ENCODE data around the gene PROM2.

The PROM2 gene

DNA sequence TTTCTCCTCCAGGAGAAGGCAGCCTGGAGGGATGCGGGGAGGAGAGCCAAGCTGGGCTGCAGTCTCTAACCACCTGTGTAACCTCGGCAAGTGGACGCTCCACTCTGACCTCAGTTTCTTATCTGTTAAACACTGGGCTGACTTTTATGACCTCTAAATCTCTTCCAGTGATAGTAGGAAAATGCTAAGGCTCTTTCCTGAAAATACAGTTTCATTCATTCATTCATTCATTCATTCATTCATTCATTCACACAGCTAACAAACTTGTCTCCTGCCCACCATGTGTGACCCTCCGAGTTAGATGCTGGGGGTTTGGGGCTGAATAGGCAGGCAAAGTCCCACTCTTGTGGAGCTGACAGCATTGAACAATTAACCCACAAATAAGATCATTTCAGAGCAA lies 9.3 kb downstream of the PROM2 start:
- Histone ChIP-seq H4K8ac (ENCODE audit: low read depth, low read length) (no peak overlapping the region), H3K23ac (ENCODE audit: low read length) (no peak overlapping the region), H3K18ac (ENCODE audit: low read length) (no peak overlapping the region), H3K79me2 (ENCODE audit: control insufficient read depth, insufficient read depth, low read length) (no peaks in the 10 kb centered on the region), H3K4me3 (ENCODE audit: low read length) (no peak overlapping the region), H3K79me1 (ENCODE audit: low read length) (no peaks in the 10 kb centered on the region), H2BK15ac (replicated peaks; ENCODE audit: low read depth) (no peak overlapping the region), H3K4me1 (ENCODE audit: control insufficient read depth, low read depth, low read length) (no peaks in the 10 kb centered on the region), H3K56ac (ENCODE audit: low read length) (no peak overlapping the region), H2AK5ac (ENCODE audit: low read length) (no peak overlapping the region), H2BK120ac (ENCODE audit: low read depth, low read length) (no peak overlapping the region), H3K27ac (ENCODE audit: low read depth, low read length) (no peak overlapping the region), H3K36me3 (ENCODE audit: control insufficient read depth, insufficient read depth, low read length) (no peaks in the 10 kb centered on the region), H4K5ac (ENCODE audit: low read length) (no peak overlapping the region), H2BK5ac (ENCODE audit: low read length) (no peak overlapping the region), H3K9ac (ENCODE audit: low read length) (no peak overlapping the region), H3K27me3 (ENCODE audit: insufficient read depth, low read length, poor library complexity) (no peaks in the 10 kb centered on the region), H3K4me2 (ENCODE audit: low read length) (no peak overlapping the region), H3K4ac (ENCODE audit: low read depth, low read length) (no peak overlapping the region)
- DNase-seq: no peak
- no CpG with 5 or more reads among the region's 4 CpGs for WGBS (ENCODE audit: extremely low coverage, insufficient coverage, low lambda C conversion rate)

DNA sequence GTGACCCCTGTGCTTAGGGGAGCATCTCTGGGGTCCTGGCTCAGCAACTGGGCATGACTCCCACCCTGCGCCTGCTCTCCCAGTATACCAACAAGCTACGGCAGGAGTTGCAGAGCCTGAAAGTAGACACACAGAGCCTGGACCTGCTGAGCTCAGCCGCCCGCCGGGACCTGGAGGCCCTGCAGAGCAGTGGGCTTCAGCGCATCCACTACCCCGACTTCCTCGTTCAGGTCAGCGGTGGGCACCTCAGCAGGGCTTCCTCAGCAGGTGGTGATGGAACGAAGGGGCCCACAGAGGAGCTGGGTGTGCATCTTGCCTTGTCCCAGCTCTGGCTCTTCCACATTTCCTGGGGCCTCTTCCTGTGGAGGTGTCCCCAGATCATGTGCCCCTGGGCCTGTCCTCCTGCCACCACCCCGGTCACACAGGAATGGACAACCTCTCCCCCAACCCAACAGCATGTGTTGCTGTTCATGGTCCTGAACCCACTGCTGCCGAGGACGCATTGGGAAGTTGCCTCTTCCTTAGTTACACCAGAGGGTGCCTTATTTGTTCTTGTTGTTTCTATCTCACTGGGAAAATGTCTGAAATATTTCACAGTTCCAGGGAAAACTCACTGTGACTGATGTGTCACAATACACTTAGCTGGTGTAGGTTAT lies 10.8 kb downstream of the PROM2 start:
- Histone ChIP-seq H3K23ac (ENCODE audit: low read length) (no peak overlapping the region), H2BK120ac (ENCODE audit: low read depth, low read length) (no peak overlapping the region), H2BK15ac (replicated peaks; ENCODE audit: low read depth) (no peak overlapping the region), H3K4me3 (ENCODE audit: low read length) (no peak overlapping the region), H3K79me1 (ENCODE audit: low read length) (no peaks in the 10 kb centered on the region), H2BK5ac (ENCODE audit: low read length) (no peak overlapping the region), H3K18ac (ENCODE audit: low read length) (no peak overlapping the region), H3K9ac (ENCODE audit: low read length) (no peak overlapping the region), H3K56ac (ENCODE audit: low read length) (no peak overlapping the region), H3K4ac (ENCODE audit: low read depth, low read length) (no peak overlapping the region), H4K8ac (ENCODE audit: low read depth, low read length) (no peak overlapping the region), H4K5ac (ENCODE audit: low read length) (no peak overlapping the region), H3K36me3 (ENCODE audit: control insufficient read depth, insufficient read depth, low read length) (no peaks in the 10 kb centered on the region), H3K4me1 (ENCODE audit: control insufficient read depth, low read depth, low read length) (no peaks in the 10 kb centered on the region), H2AK5ac (ENCODE audit: low read length) (no peak overlapping the region), H3K27ac (ENCODE audit: low read depth, low read length) (no peak overlapping the region), H3K27me3 (ENCODE audit: insufficient read depth, low read length, poor library complexity) (no peaks in the 10 kb centered on the region), H3K79me2 (ENCODE audit: control insufficient read depth, insufficient read depth, low read length) (no peaks in the 10 kb centered on the region), H3K4me2 (ENCODE audit: low read length) (no peak overlapping the region)
- no CpG with 5 or more reads among the region's 13 CpGs for WGBS (ENCODE audit: extremely low coverage, insufficient coverage, low lambda C conversion rate)
- DNase-seq: peak; percentile 49

DNA sequence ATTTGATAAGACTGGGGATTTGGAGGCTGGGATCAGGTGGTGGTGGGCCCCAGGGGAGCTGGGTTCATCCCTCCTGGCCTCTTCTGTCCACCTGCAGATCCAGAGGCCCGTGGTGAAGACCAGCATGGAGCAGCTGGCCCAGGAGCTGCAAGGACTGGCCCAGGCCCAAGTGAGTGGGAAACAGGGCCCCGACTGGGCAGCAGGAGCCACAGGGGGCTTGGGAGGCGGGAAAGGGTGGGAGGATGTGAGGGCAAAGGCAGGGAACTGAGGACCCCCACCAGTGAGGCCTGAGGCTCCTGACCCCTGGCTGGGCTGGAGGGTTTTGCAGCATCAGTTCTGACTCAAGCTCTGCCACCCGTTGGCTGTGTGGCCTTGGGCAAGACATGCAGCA lies 11.3 kb downstream of the PROM2 start:
- Histone ChIP-seq H2AK5ac (ENCODE audit: low read length) (no peak overlapping the region), H3K4me2 (ENCODE audit: low read length) (no peak overlapping the region), H3K27ac (ENCODE audit: low read depth, low read length) (no peak overlapping the region), H3K4me3 (ENCODE audit: low read length) (no peak overlapping the region), H3K18ac (ENCODE audit: low read length) (no peak overlapping the region), H3K56ac (ENCODE audit: low read length) (no peak overlapping the region), H2BK5ac (ENCODE audit: low read length) (no peak overlapping the region), H3K9ac (ENCODE audit: low read length) (no peak overlapping the region), H2BK120ac (ENCODE audit: low read depth, low read length) (no peak overlapping the region), H3K23ac (ENCODE audit: low read length) (no peak overlapping the region), H3K27me3 (ENCODE audit: insufficient read depth, low read length, poor library complexity) (no peaks in the 10 kb centered on the region), H3K4ac (ENCODE audit: low read depth, low read length) (no peak overlapping the region), H3K4me1 (ENCODE audit: control insufficient read depth, low read depth, low read length) (no peaks in the 10 kb centered on the region), H3K79me1 (ENCODE audit: low read length) (no peaks in the 10 kb centered on the region), H4K8ac (ENCODE audit: low read depth, low read length) (no peak overlapping the region), H3K36me3 (ENCODE audit: control insufficient read depth, insufficient read depth, low read length) (no peaks in the 10 kb centered on the region), H4K5ac (ENCODE audit: low read length) (no peak overlapping the region), H2BK15ac (replicated peaks; ENCODE audit: low read depth) (no peak overlapping the region), H3K79me2 (ENCODE audit: control insufficient read depth, insufficient read depth, low read length) (no peaks in the 10 kb centered on the region)
- WGBS (ENCODE audit: extremely low coverage, insufficient coverage, low lambda C conversion rate): no CpG with 5 or more reads among the region's 4 CpGs
- no peak for DNase-seq

DNA sequence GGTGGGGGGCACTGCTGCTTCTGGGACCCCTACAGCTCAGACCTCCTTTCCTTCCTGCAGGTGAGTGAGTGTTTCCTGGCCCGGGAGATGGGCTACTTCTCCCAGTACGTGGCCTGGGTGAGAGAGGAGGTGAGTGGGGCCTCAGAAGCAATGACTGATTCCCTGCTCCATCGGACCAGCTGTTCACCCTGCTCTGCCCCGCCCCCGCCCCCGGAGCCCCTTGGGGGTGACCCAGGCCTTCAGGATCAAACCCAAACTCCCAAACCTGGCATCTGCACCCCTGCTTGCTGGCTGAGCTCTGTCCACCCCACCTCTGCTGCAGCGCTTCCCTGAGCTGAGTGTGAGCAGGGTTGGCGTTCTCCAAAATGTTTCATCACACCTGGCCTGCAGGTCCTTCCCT lies 13.1 kb downstream of the PROM2 start:
- H3K9ac ChIP-seq (ENCODE audit: low read length): no peak overlapping the region
- no peak overlapping the region for H3K18ac ChIP-seq (ENCODE audit: low read length)
- no peak overlapping the region for H2BK5ac ChIP-seq (ENCODE audit: low read length)
- H4K5ac ChIP-seq (ENCODE audit: low read length): no peak overlapping the region
- H3K79me1 ChIP-seq (ENCODE audit: low read length): no peaks in the 10 kb centered on the region
- no peak overlapping the region for H3K4me2 ChIP-seq (ENCODE audit: low read length)
- H4K8ac ChIP-seq (ENCODE audit: low read depth, low read length): no peak overlapping the region
- no peak overlapping the region for H3K27ac ChIP-seq (ENCODE audit: low read depth, low read length)
- no peaks in the 10 kb centered on the region for H3K27me3 ChIP-seq (ENCODE audit: insufficient read depth, low read length, poor library complexity)
- H2BK15ac ChIP-seq (replicated peaks; ENCODE audit: low read depth): no peak overlapping the region
- H3K36me3 ChIP-seq (ENCODE audit: control insufficient read depth, insufficient read depth, low read length): no peaks in the 10 kb centered on the region
- no peak overlapping the region for H2AK5ac ChIP-seq (ENCODE audit: low read length)
- no peak overlapping the region for H3K4me3 ChIP-seq (ENCODE audit: low read length)
- no peak overlapping the region for H3K4ac ChIP-seq (ENCODE audit: low read depth, low read length)
- H3K4me1 ChIP-seq (ENCODE audit: control insufficient read depth, low read depth, low read length): no peaks in the 10 kb centered on the region
- H3K79me2 ChIP-seq (ENCODE audit: control insufficient read depth, insufficient read depth, low read length): no peaks in the 10 kb centered on the region
- WGBS (ENCODE audit: extremely low coverage, insufficient coverage, low lambda C conversion rate): no CpG with 5 or more reads among the region's 8 CpGs
- no peak for DNase-seq
- H3K56ac ChIP-seq (ENCODE audit: low read length): no peak overlapping the region
- H3K23ac ChIP-seq (ENCODE audit: low read length): no peak overlapping the region
- H2BK120ac ChIP-seq (ENCODE audit: low read depth, low read length): no peak overlapping the region

DNA sequence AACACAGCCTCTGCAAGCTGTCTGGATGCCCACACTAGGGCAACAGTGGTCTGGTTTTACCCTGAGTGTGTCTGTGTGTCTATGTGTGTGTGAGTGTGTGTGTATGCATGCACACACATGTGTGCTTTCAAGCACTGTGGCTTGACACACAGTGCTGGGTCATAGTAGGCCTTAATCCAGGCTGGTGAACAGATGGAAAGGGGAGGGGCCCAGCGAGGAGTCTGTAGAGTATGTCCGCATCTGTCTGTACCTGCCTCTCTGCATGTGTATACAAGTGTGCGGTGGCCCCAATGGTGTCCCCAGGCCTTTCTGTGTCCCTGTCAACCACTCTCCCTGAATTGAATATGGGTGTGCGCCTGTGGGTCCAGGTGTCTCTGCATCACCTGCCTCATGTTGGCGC lies 13.6 kb downstream of the PROM2 start:
- Histone ChIP-seq H3K27me3 (ENCODE audit: insufficient read depth, low read length, poor library complexity) (no peaks in the 10 kb centered on the region), H3K79me2 (ENCODE audit: control insufficient read depth, insufficient read depth, low read length) (no peaks in the 10 kb centered on the region), H2BK120ac (ENCODE audit: low read depth, low read length) (no peak overlapping the region), H4K8ac (ENCODE audit: low read depth, low read length) (no peak overlapping the region), H3K56ac (ENCODE audit: low read length) (no peak overlapping the region), H4K5ac (ENCODE audit: low read length) (no peak overlapping the region), H2AK5ac (ENCODE audit: low read length) (no peak overlapping the region), H3K4ac (ENCODE audit: low read depth, low read length) (no peak overlapping the region), H3K79me1 (ENCODE audit: low read length) (no peaks in the 10 kb centered on the region), H3K9ac (ENCODE audit: low read length) (no peak overlapping the region), H3K18ac (ENCODE audit: low read length) (no peak overlapping the region), H2BK5ac (ENCODE audit: low read length) (no peak overlapping the region), H3K4me1 (ENCODE audit: control insufficient read depth, low read depth, low read length) (no peaks in the 10 kb centered on the region), H3K4me3 (ENCODE audit: low read length) (no peak overlapping the region), H3K23ac (ENCODE audit: low read length) (no peak overlapping the region), H2BK15ac (replicated peaks; ENCODE audit: low read depth) (no peak overlapping the region), H3K27ac (ENCODE audit: low read depth, low read length) (no peak overlapping the region), H3K4me2 (ENCODE audit: low read length) (no peak overlapping the region), H3K36me3 (ENCODE audit: control insufficient read depth, insufficient read depth, low read length) (no peaks in the 10 kb centered on the region)
- no CpG with 5 or more reads among the region's 5 CpGs for WGBS (ENCODE audit: extremely low coverage, insufficient coverage, low lambda C conversion rate)
- DNase-seq: no peak

DNA sequence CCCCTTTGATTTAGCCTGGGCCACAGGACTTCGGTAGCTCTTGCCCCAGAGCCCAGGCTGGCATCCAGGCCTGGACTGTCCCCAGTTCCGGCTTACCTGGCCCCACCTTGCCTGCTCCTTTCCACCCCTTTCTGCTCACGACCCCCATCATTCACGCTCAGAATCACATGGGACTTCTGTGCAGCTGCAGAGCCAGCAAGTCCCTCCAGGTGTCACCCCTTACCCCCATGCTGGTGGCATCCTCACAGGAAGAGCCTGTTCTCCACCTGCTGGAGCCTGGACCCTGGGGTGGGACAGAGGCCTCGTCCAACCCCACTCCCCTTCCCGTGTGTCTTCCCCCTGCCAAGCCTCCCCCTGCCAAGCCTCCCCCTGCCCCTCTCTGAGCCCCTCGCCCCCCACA lies 15.0 kb downstream of the PROM2 start:
- peak; percentile 37 for DNase-seq
- Histone ChIP-seq H3K9ac (ENCODE audit: low read length) (no peak overlapping the region), H3K27me3 (ENCODE audit: insufficient read depth, low read length, poor library complexity) (no peaks in the 10 kb centered on the region), H3K4ac (ENCODE audit: low read depth, low read length) (no peak overlapping the region), H3K4me1 (ENCODE audit: control insufficient read depth, low read depth, low read length) (no peaks in the 10 kb centered on the region), H2BK15ac (replicated peaks; ENCODE audit: low read depth) (no peak overlapping the region), H2BK5ac (ENCODE audit: low read length) (no peak overlapping the region), H2AK5ac (ENCODE audit: low read length) (no peak overlapping the region), H3K79me1 (ENCODE audit: low read length) (no peaks in the 10 kb centered on the region), H3K4me2 (ENCODE audit: low read length) (no peak overlapping the region), H3K27ac (ENCODE audit: low read depth, low read length) (no peak overlapping the region), H3K79me2 (ENCODE audit: control insufficient read depth, insufficient read depth, low read length) (no peaks in the 10 kb centered on the region), H3K36me3 (ENCODE audit: control insufficient read depth, insufficient read depth, low read length) (no peaks in the 10 kb centered on the region), H2BK120ac (ENCODE audit: low read depth, low read length) (no peak overlapping the region), H3K56ac (ENCODE audit: low read length) (no peak overlapping the region), H4K5ac (ENCODE audit: low read length) (no peak overlapping the region), H3K4me3 (ENCODE audit: low read length) (no peak overlapping the region), H3K18ac (ENCODE audit: low read length) (no peak overlapping the region), H3K23ac (ENCODE audit: low read length) (no peak overlapping the region), H4K8ac (ENCODE audit: low read depth, low read length) (no peak overlapping the region)
- no CpG with 5 or more reads among the region's 7 CpGs for whole genome bisulfite sequencing (ENCODE audit: extremely low coverage, insufficient coverage, low lambda C conversion rate)
